Endothelial cell of umbilical vein (primary cell): ENCODE results near the gene TTN. TPM values are rescaled to one million over a fixed set of nuclear protein-coding genes. Genes with fewer than 3 reads are reported as not detected.

Source experiments
- BruUV-seq: library from RNA; stranded (reverse); fragments of 400-500 nt; replicated peaks from 2 replicates; lab custom pipeline; 2021; lab: Mats Ljungman, UMichigan
- CTCF ChIA-PET: fragments of 300-600, 350-600 bp; sonication (Branson Sonifier 250); formaldehyde crosslinking; loops from one replicate; lab custom pipeline; 2021; ENCODE audit warnings: antibody characterized with exemption, inconsistent platforms; lab: Charles Lee
- POLR2A ChIA-PET: fragments of 300-600, 350-600 bp; sonication (Branson Sonifier 250); formaldehyde crosslinking; loops from one replicate; lab custom pipeline; 2021; ENCODE audit warnings: antibody characterized with exemption, inconsistent platforms; lab: Charles Lee
- DNase-seq: peaks from one replicate; pipeline ENCODE4 v3.0.0-alpha.2; 2011; ENCODE audit warnings: low read depth, low spot score
- FAIRE-seq: peaks from 2 replicates; lab custom pipeline; 2011; peaks lifted over from hg19 to GRCh38; lab: Jason Lieb, UNC
- H2AFZ ChIP-seq: 2 replicates; pipeline ENCODE4 v1.6.0; 2012; ENCODE audit warnings: low read depth, low read length, control low read depth, inconsistent platforms
- H3K27ac ChIP-seq: 2 replicates; pipeline ENCODE4 v1.5.1; 2011; ENCODE audit warnings: low read depth, mild to moderate bottlenecking, control low read depth, low read length, moderate library complexity; ENCODE audit not compliant: insufficient read depth
- H3K27me3 ChIP-seq, 2 experiments: 2 replicates each; pipeline versions ENCODE4 v1.6.0 to v1.6.1; 2011; ENCODE audit warnings: low read length in 2 of 2, mixed read lengths in 1 of 2; ENCODE audit not compliant: control insufficient read depth in 2 of 2, insufficient read depth in 2 of 2
- H3K36me3 ChIP-seq, 2 experiments: 2 replicates in 1 of 2; 3 replicates in 1 of 2; pipeline ENCODE4 v1.5.1; 2011; ENCODE audit warnings: low read length in 2 of 2, mild to moderate bottlenecking in 1 of 2, moderate library complexity in 1 of 2; ENCODE audit not compliant: control insufficient read depth in 2 of 2, insufficient read depth in 2 of 2; ENCODE audit errors: extremely low read depth in 1 of 2
- H3K4me1 ChIP-seq: 3 replicates; pipeline ENCODE4 v1.5.1; 2011; ENCODE audit warnings: mild to moderate bottlenecking, low read length; ENCODE audit not compliant: control insufficient read depth, insufficient read depth; ENCODE audit errors: extremely low read depth
- H3K4me2 ChIP-seq: 2 replicates; pipeline ENCODE4 v1.6.1; 2011; ENCODE audit warnings: low read length, control low read depth, mixed read lengths; ENCODE audit not compliant: insufficient read depth
- H3K4me3 ChIP-seq, 3 experiments: fragments of 200-600 bp in 1 of 3; sonication (generic), shearing (Covaris generic) in 1 of 3; replicated peaks in 1 of 3; 2 replicates each; pipeline ENCODE4 v1.5.1; 2011 to 2016; ENCODE audit warnings: control low read depth in 3 of 3, low read length in 3 of 3, mild to moderate bottlenecking in 2 of 3, inconsistent platforms in 1 of 3, low read depth in 1 of 3, moderate library complexity in 1 of 3; ENCODE audit not compliant: insufficient read depth in 1 of 3
- H3K79me2 ChIP-seq: 2 replicates; pipeline ENCODE4 v1.6.0; 2012; ENCODE audit warnings: low read length, inconsistent platforms; ENCODE audit not compliant: control insufficient read depth, insufficient read depth
- H3K9ac ChIP-seq: replicated peaks from 2 replicates; pipeline ENCODE3; 2011; ENCODE audit warnings: low read length, control low read depth; ENCODE audit not compliant: insufficient read depth; ENCODE audit errors: extremely low read depth
- H3K9me1 ChIP-seq: replicated peaks from 3 replicates; pipeline ENCODE4 v1.6.0; 2011; ENCODE audit warnings: mild to moderate bottlenecking, low read length; ENCODE audit not compliant: control insufficient read depth, insufficient read depth; ENCODE audit errors: extremely low read depth
- H3K9me3 ChIP-seq: replicated peaks from 2 replicates; pipeline ENCODE4 v1.5.1; 2012; ENCODE audit warnings: low read length, inconsistent platforms; ENCODE audit not compliant: control insufficient read depth, insufficient read depth
- H4K20me1 ChIP-seq: replicated peaks from 2 replicates; pipeline ENCODE3; 2011; ENCODE audit warnings: mild to moderate bottlenecking, low read length; ENCODE audit not compliant: control insufficient read depth, insufficient read depth; ENCODE audit errors: extremely low read depth
- EZH2 ChIP-seq: IDR thresholded peaks from 2 replicates; pipeline ENCODE4 v1.6.1; 2012; ENCODE audit warnings: borderline replicate concordance, low read depth, mild to moderate bottlenecking, moderate library complexity, low read length, inconsistent platforms; ENCODE audit not compliant: severe bottlenecking
- GATA2 ChIP-seq: IDR thresholded peaks from 2 replicates; pipeline ENCODE4 v1.7.0; 2011; ENCODE audit warnings: low read depth, mild to moderate bottlenecking, moderate library complexity, mixed read lengths, low read length; ENCODE audit not compliant: insufficient read length, insufficient read depth
- JUN ChIP-seq: IDR thresholded peaks from 2 replicates; pipeline ENCODE4 v1.6.1; 2011; ENCODE audit warnings: borderline replicate concordance, low read depth; ENCODE audit not compliant: insufficient read length, insufficient read depth
- MYC ChIP-seq: IDR thresholded peaks from one replicate; pipeline ENCODE4 v1.6.1; 2011; ENCODE audit warnings: mild to moderate bottlenecking, low read depth, low read length
- POLR2AphosphoS5 ChIP-seq: IDR thresholded peaks from 2 replicates; pipeline ENCODE4 v1.6.1; 2012; ENCODE audit warnings: low read depth, mild to moderate bottlenecking, control low read depth, low read length, moderate library complexity; ENCODE audit not compliant: insufficient read depth
- dilution Hi-C: fragments of 300-500 bp; cut with MboI; formaldehyde crosslinking; loops from one replicate; pipeline ENCODE4 v1.15.0; 2019; ENCODE audit warnings: low sequenced_read_pairs; ENCODE audit not compliant: extremely low pct_ligation_motif_present
- intact Hi-C: fragments of 100-400 bp; cut with micrococcal nuclease; formaldehyde crosslinking; loops from one replicate; pipeline ENCODE4 v1.10.0; 2022
- polyA plus RNA-seq, 4 experiments: library from polyadenylated mRNA; depleted of rRNA in 3 of 4; stranded (reverse) in 3 of 4; unstranded in 1 of 4; fragments of >200 nt; gene quantifications; 2 replicates each; pipeline versions ENCODE4 v1.2.1 to v1.2.3, GENCODE V29; 2011 to 2012; ENCODE audit warnings: missing spikeins in 1 of 4
- total RNA-seq: library from RNA; stranded (reverse); gene quantifications from 2 replicates; pipeline ENCODE4 v1.2.3, GENCODE V29; 2021

The TTN gene
- total and polyA plus RNA-seq, 2 donors (not counting 3 experiments of a cell fraction or from before 2014, with no cell fraction given) = 0.11 to 0.49 TPM

DNA sequence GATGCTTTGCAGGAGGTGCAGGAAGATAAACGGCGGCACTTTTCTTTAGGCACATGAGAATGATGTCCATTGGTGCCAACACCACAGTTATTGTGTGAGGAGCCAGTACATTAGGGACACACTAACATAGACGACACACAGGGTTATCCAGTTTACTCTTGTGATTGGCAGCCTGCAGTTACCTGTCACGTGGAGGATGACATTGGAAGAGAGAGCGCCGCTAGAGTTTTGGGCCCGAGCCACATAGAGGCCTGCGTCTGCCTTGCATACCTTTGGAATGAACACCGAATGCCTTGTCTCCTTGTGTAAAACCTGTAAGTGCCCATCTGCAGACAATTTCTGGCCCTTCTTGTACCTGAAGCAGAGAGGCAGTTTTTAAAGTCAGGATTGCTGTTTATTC is 26.9 kb upstream of the TTN start:
- H3K79me2 ChIP-seq = no peaks in the 10 kb centered on the region
- intact Hi-C loops = no loop called here
- no peak overlapping the region for H3K9ac ChIP-seq
- H3K4me2 ChIP-seq = no peak overlapping the region
- no peak for DNase-seq
- no peaks in the 10 kb centered on the region for H3K9me1 ChIP-seq
- H2AFZ ChIP-seq = no peak overlapping the region
- H3K4me3 ChIP-seq = no peak overlapping the region
- no peaks in the 10 kb centered on the region for H4K20me1 ChIP-seq
- no peak overlapping the region for H3K27ac ChIP-seq
- dilution Hi-C loops = no loop called here
- TF ChIP-seq POLR2AphosphoS5 (no peak), MYC (no peak)
- no peaks in the 10 kb centered on the region for H3K9me3 ChIP-seq
- BruUV-seq = no TSS peak
- H3K27me3 ChIP-seq = no peaks in the 10 kb centered on the region
- peaks cover 18% of the 10 kb centered on the region for H3K4me1 ChIP-seq
- ChIA-PET POLR2A (no interaction called here), CTCF (no interaction called here)
- no peak for FAIRE-seq
- H3K36me3 ChIP-seq = no peaks in the 10 kb centered on the region

- H3K4me3 ChIP-seq = no peak overlapping the region
- dilution Hi-C loops = no loop called here
- no peak for FAIRE-seq
- no peaks in the 10 kb centered on the region for H3K27me3 ChIP-seq
- H2AFZ ChIP-seq = no peak overlapping the region
- intact Hi-C loops = no loop called here
- H3K9me3 ChIP-seq = no peaks in the 10 kb centered on the region
- no peaks in the 10 kb centered on the region for H3K36me3 ChIP-seq
- H3K79me2 ChIP-seq = no peaks in the 10 kb centered on the region
- BruUV-seq = no TSS peak
- peaks cover 25% of the 10 kb centered on the region for H3K4me1 ChIP-seq
- H4K20me1 ChIP-seq = no peaks in the 10 kb centered on the region
- H3K4me2 ChIP-seq = no peak overlapping the region
- no peaks in the 10 kb centered on the region for H3K9me1 ChIP-seq
- no peak for DNase-seq
- no peak overlapping the region for H3K9ac ChIP-seq
- H3K27ac ChIP-seq = no peak overlapping the region
- ChIA-PET CTCF (no interaction called here), POLR2A (no interaction called here)
- no peak for TF ChIP-seq EZH2
- no peak for TF ChIP-seq GATA2
- TF ChIP-seq JUN = no peak
Observed at GRCh38 chr2:178833382-178833781, 26.2 kb upstream of the TTN start.
